Measurements from ENCODE around the gene ZNF574. TPM values are rescaled to one million over a fixed set of nuclear protein-coding genes. Genes with fewer than 3 reads are reported as not detected.

ZNF574 gene
- total RNA-seq, 1 donor from 2014 or later: 20.0 TPM

- DNase-seq (ENCODE audit: low read depth) (no peak), FAIRE-seq (no peak)
- H3K4me1 ChIP-seq (ENCODE audit: insufficient read depth, low read length): peaks cover 21% of the 10 kb centered on the region
- Mint-ChIP-seq H3K4me1 (ENCODE audit: low read depth, unreplicated experiment) (peaks cover 32% of the 10 kb centered on the region), H3K36me3 (ENCODE audit: low read depth, unreplicated experiment) (peaks cover 15% of the 10 kb centered on the region), H3K9me3 (ENCODE audit: unreplicated experiment) (peaks cover 3% of the 10 kb centered on the region), H3K27me3 (ENCODE audit: low read depth, unreplicated experiment) (no peaks in the 10 kb centered on the region), H3K27ac (ENCODE audit: unreplicated experiment) (no peak overlapping the region), H3K4me3 (ENCODE audit: unreplicated experiment) (peak overlapping the region; percentile 95)
- peak overlapping the region; percentile 9 for H3K4me2 ChIP-seq (ENCODE audit: low read length)
- peaks cover 24% of the 10 kb centered on the region for H3K36me3 ChIP-seq (ENCODE audit: insufficient read depth, low read length)
- H2AFZ ChIP-seq (ENCODE audit: low read depth, low read length): no peak overlapping the region
- no peaks in the 10 kb centered on the region for H3K9me3 ChIP-seq (ENCODE audit: insufficient read depth, low read depth, low read length)
- H4K20me1 ChIP-seq (ENCODE audit: insufficient read depth, low read length): peaks cover 61% of the 10 kb centered on the region
- no peaks in the 10 kb centered on the region for H3K27me3 ChIP-seq (ENCODE audit: insufficient read depth, low read length)
- H3K27ac ChIP-seq (ENCODE audit: low read depth, low read length): no peak overlapping the region
- H3K79me2 ChIP-seq (ENCODE audit: insufficient read depth, low read length): peaks cover 64% of the 10 kb centered on the region
- H3K4me3 ChIP-seq (ENCODE audit: insufficient read depth, low read depth, low read length): no peak overlapping the region
- no peak for TF ChIP-seq EZH2 (IDR thresholded peaks at IDR 0.05; ENCODE audit: insufficient read depth, low read length)
- no peak for TF ChIP-seq CTCF (IDR thresholded peaks at IDR 0.05; ENCODE audit: insufficient read depth, low read depth, low read length)
- no peak overlapping the region for H3K9ac ChIP-seq (ENCODE audit: low read length)
Observed at GRCh38 chr19:42078538-42079275, 2.7 kb downstream of the ZNF574 start.

- no peaks in the 10 kb centered on the region for H3K27me3 ChIP-seq (ENCODE audit: insufficient read depth, low read length)
- peaks cover 65% of the 10 kb centered on the region for H4K20me1 ChIP-seq (ENCODE audit: insufficient read depth, low read length)
- Mint-ChIP-seq H3K4me1 (ENCODE audit: low read depth, unreplicated experiment) (peaks cover 32% of the 10 kb centered on the region), H3K4me3 (ENCODE audit: unreplicated experiment) (peak overlapping the region; percentile 8), H3K9me3 (ENCODE audit: unreplicated experiment) (peaks cover 3% of the 10 kb centered on the region), H3K27ac (ENCODE audit: unreplicated experiment) (peak overlapping the region; percentile 47), H3K36me3 (ENCODE audit: low read depth, unreplicated experiment) (peaks cover 18% of the 10 kb centered on the region), H3K27me3 (ENCODE audit: low read depth, unreplicated experiment) (no peaks in the 10 kb centered on the region)
- peaks cover 64% of the 10 kb centered on the region for H3K79me2 ChIP-seq (ENCODE audit: insufficient read depth, low read length)
- no peaks in the 10 kb centered on the region for H3K9me3 ChIP-seq (ENCODE audit: insufficient read depth, low read depth, low read length)
- TF ChIP-seq EZH2 (IDR thresholded peaks at IDR 0.05; ENCODE audit: insufficient read depth, low read length) (no peak), CTCF (IDR thresholded peaks at IDR 0.05; ENCODE audit: insufficient read depth, low read depth, low read length) (no peak)
- peaks cover 21% of the 10 kb centered on the region for H3K4me1 ChIP-seq (ENCODE audit: insufficient read depth, low read length)
- DNase-seq (ENCODE audit: low read depth) (no peak), FAIRE-seq (no peak)
- H3K4me3 ChIP-seq (ENCODE audit: insufficient read depth, low read depth, low read length): no peak overlapping the region
- H2AFZ ChIP-seq (ENCODE audit: low read depth, low read length): no peak overlapping the region
- H3K9ac ChIP-seq (ENCODE audit: low read length): no peak overlapping the region
- no peak overlapping the region for H3K27ac ChIP-seq (ENCODE audit: low read depth, low read length)
- H3K4me2 ChIP-seq (ENCODE audit: low read length): peak overlapping the region; percentile 9
- H3K36me3 ChIP-seq (ENCODE audit: insufficient read depth, low read length): peaks cover 24% of the 10 kb centered on the region
Observed at GRCh38 chr19:42079276-42079669, 3.3 kb downstream of the ZNF574 start.

Data from astrocyte (in vitro differentiated cells and primary cell).